Measurements from ENCODE around the gene PKM. TPM values are rescaled to one million over a fixed set of nuclear protein-coding genes. Genes with fewer than 3 reads are reported as not detected.

PKM gene
- total and polyA plus RNA-seq, 9 of the 15 experiments (the other 6 are each of a cell fraction or from before 2014, with no cell fraction given): 140 to 825 (median 383) TPM

- Histone ChIP-seq H3K9me3 (replicated peaks; ENCODE audit: control insufficient read depth, insufficient read depth, low read depth, low read length) (no peaks in the 10 kb centered on the region), H3K9me1 (ENCODE audit: control insufficient read depth, insufficient read depth, low read length) (no peaks in the 10 kb centered on the region), H3K36me3 (ENCODE audit: control insufficient read depth, insufficient read depth, low read length) (peaks cover 10% of the 10 kb centered on the region; the same call in 1 of the 3 replicates), H3K79me2 (ENCODE audit: control insufficient read depth, insufficient read depth, low read length) (no peaks in the 10 kb centered on the region), H3K9ac (ENCODE audit: insufficient read depth in 1 of 2, low read depth in 2 of 2, low read length in 2 of 2) (no peak overlapping the region), H3K4me1 (replicated peaks in 1 of 2; ENCODE audit: control insufficient read depth in 2 of 2, insufficient read depth in 2 of 2, low read length in 2 of 2) (peaks cover 5 to 10% of the 10 kb centered on the region in 2 experiments; a peak in 4 of 5 replicates), H3K4me3 (no peak overlapping the region), H3K27me3 (ENCODE audit: control insufficient read depth in 2 of 2, insufficient read depth in 2 of 2, low read length in 2 of 2) (peaks cover 8 to 16% of the 10 kb centered on the region in 2 experiments; a peak in 3 of 5 replicates), H3K4me2 (ENCODE audit: insufficient read depth, low read length) (no peak overlapping the region), H4K20me1 (replicated peaks; ENCODE audit: control insufficient read depth, insufficient read depth, low read length) (peaks cover 6% of the 10 kb centered on the region; the same call in 1 of the 2 replicates), H2AFZ (ENCODE audit: low read depth, low read length) (no peak overlapping the region), H3K27ac (ENCODE audit: extremely low read depth, low read depth, low read length) (no peak overlapping the region)
- no peak for ATAC-seq
- BruUV-seq (replicated peaks): no TSS peak
- no peak for DNase-seq (ENCODE audit: extremely low read depth in 1 of 4, low spot score in 3 of 4)
- ChIA-PET POLR2A (interaction anchor here (0.7 kb wide), 1 partner anchor 8 kb away, joined by 3 read pairs; no protein-coding TSS in a partner anchor), CTCF (ENCODE audit: low intra/inter-chr PET ratio) (no interaction called here)
- TF ChIP-seq, protein P1, sequence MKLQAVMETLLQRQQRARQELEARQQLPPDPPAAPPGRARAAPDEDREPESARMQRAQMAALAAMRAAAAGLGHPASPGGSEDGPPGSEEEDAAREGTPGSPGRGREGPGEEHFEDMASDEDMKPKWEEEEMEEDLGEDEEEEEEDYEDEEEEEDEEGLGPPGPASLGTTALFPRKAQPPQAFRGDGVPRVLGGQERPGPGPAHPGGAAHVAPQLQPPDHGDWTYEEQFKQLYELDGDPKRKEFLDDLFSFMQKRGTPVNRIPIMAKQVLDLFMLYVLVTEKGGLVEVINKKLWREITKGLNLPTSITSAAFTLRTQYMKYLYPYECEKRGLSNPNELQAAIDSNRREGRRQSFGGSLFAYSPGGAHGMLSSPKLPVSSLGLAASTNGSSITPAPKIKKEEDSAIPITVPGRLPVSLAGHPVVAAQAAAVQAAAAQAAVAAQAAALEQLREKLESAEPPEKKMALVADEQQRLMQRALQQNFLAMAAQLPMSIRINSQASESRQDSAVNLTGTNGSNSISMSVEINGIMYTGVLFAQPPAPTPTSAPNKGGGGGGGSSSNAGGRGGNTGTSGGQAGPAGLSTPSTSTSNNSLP (IDR thresholded peaks at IDR 0.05; ENCODE audit: borderline replicate concordance, low read depth, low read length): no peak
- TF ChIP-seq CBX2 (IDR thresholded peaks at IDR 0.05; ENCODE audit: insufficient read depth, low read length, poor library complexity, severe bottlenecking) (no peak), ZNF23 (CRISPR knock-in tag; IDR thresholded peaks at IDR 0.05) (no peak)
- intact Hi-C loops (cut with micrococcal nuclease) (no loop called here), in situ Hi-C loops (cut with MboI) (no loop called here)
- FAIRE-seq: no peak
- 58% methylated on average over 7 of the region's 8 CpGs for WGBS (ENCODE audit: insufficient coverage, low coverage, missing lambda C conversion rate)
Observed at GRCh38 chr15:72193836-72194396, 37.1 kb downstream of the PKM start.
